Activated CD4-positive, alpha-beta T cell treated with anti-CD3 and anti-CD28 coated beads, Interleukin-2, amount 50 U/mL, for 16 hours (primary cell): ENCODE data around the gene PTRH2.

Experiments
- DNase-seq: peaks from one replicate; pipeline ENCODE4 v3.0.0-alpha.2; 2020

Gene PTRH2

GRCh38 chr17:59716427-59716826 is 9.2 kb upstream of the PTRH2 start:
- DNase-seq = no peak

GRCh38 chr17:59714255-59714654 is 7.0 kb upstream of the PTRH2 start:
- DNase-seq = no peak

GRCh38 chr17:59712862-59713261 is 5.6 kb upstream of the PTRH2 start:
- DNase-seq = no peak

GRCh38 chr17:59711936-59712335 is 4.7 kb upstream of the PTRH2 start:
- no peak for DNase-seq

- DNase-seq = no peak
These were observed 771 bp upstream of the PTRH2 start for GRCh38 chr17:59707971-59708430.

GRCh38 chr17:59702304-59702703 is 4.9 kb downstream of the PTRH2 start:
- no peak for DNase-seq

- no peak for DNase-seq
These were observed 7.4 kb downstream of the PTRH2 start for GRCh38 chr17:59699786-59700185.

GRCh38 chr17:59699218-59699617 is 8.0 kb downstream of the PTRH2 start:
- DNase-seq = no peak

GRCh38 chr17:59698143-59698542 is 9.1 kb downstream of the PTRH2 start:
- no peak for DNase-seq

GRCh38 chr17:59696682-59697277 is 10.4 kb downstream of the PTRH2 start:
- DNase-seq = no peak

- no peak for DNase-seq
These were observed 11.1 kb downstream of the PTRH2 start for GRCh38 chr17:59695945-59696681.

GRCh38 chr17:59694344-59694743 is 12.9 kb downstream of the PTRH2 start:
- DNase-seq = no peak

GRCh38 chr17:59693582-59693981 is 13.6 kb downstream of the PTRH2 start:
- no peak for DNase-seq

- no peak for DNase-seq
These were observed 18.7 kb downstream of the PTRH2 start for GRCh38 chr17:59688496-59688895.

GRCh38 chr17:59688008-59688407 is 19.2 kb downstream of the PTRH2 start:
- DNase-seq = no peak

GRCh38 chr17:59684967-59685366 is 22.3 kb downstream of the PTRH2 start:
- DNase-seq = no peak

- DNase-seq = no peak
These were observed 23.9 kb downstream of the PTRH2 start for GRCh38 chr17:59683283-59683682.

- DNase-seq = no peak
These were observed 26.9 kb downstream of the PTRH2 start for GRCh38 chr17:59680314-59680713.

GRCh38 chr17:59678918-59679317 is 28.3 kb downstream of the PTRH2 start:
- no peak for DNase-seq

- no peak for DNase-seq
These were observed 30.5 kb downstream of the PTRH2 start for GRCh38 chr17:59676716-59677115.

- no peak for DNase-seq
These were observed 32.0 kb downstream of the PTRH2 start for GRCh38 chr17:59675231-59675630.

GRCh38 chr17:59671386-59671785 is 35.8 kb downstream of the PTRH2 start:
- no peak for DNase-seq

- no peak for DNase-seq
These were observed 37.3 kb downstream of the PTRH2 start for GRCh38 chr17:59669944-59670343.

GRCh38 chr17:59669411-59669810 is 37.8 kb downstream of the PTRH2 start:
- DNase-seq = no peak

GRCh38 chr17:59668816-59669215 is 38.4 kb downstream of the PTRH2 start:
- DNase-seq = no peak
